ENCODE data around the gene DZIP1L. TPM values are rescaled to one million over a fixed set of nuclear protein-coding genes. Genes with fewer than 3 reads are reported as not detected.

Gene DZIP1L
- total and polyA plus RNA-seq, 7 donors, result 1.2 to 33.0 (median 16.8) TPM; not detected in 1

- no peaks in the 10 kb centered on the region for H3K36me3 ChIP-seq
- H3K27ac ChIP-seq, result no peak overlapping the region
- intact Hi-C loops (cut with DNase I), result no loop called here
- H3K4me3 ChIP-seq, result no peak overlapping the region
- DNase-seq, result no peak
- H3K9me3 ChIP-seq, result no peaks in the 10 kb centered on the region
- H3K4me1 ChIP-seq, result no peaks in the 10 kb centered on the region
- 83 to 94% methylated on average over 3 of the region's 3 CpGs for WGBS, 2 donors
- H3K27me3 ChIP-seq, result no peaks in the 10 kb centered on the region
- TF ChIP-seq POLR2A (IDR thresholded peaks at IDR 0.05) (no peak), POLR2AphosphoS5 (IDR thresholded peaks at IDR 0.05) (no peak), EP300 (IDR thresholded peaks at IDR 0.05) (no peak), CTCF (IDR thresholded peaks at IDR 0.05) (no peak)
Measured at GRCh38 chr3:138046085-138046484, 69.3 kb downstream of the DZIP1L start.

- H3K27ac ChIP-seq, result no peak overlapping the region
- 83 to 86% methylated on average over 3 of the region's 3 CpGs for WGBS, 2 donors
- no peaks in the 10 kb centered on the region for H3K4me1 ChIP-seq
- H3K27me3 ChIP-seq, result no peaks in the 10 kb centered on the region
- H3K36me3 ChIP-seq, result no peaks in the 10 kb centered on the region
- no peaks in the 10 kb centered on the region for H3K9me3 ChIP-seq
- DNase-seq, result no peak
- intact Hi-C loops (cut with DNase I), result no loop called here
- no peak overlapping the region for H3K4me3 ChIP-seq
- TF ChIP-seq POLR2A (IDR thresholded peaks at IDR 0.05) (no peak), POLR2AphosphoS5 (IDR thresholded peaks at IDR 0.05) (no peak), EP300 (IDR thresholded peaks at IDR 0.05) (no peak), CTCF (IDR thresholded peaks at IDR 0.05) (no peak)
Measured at GRCh38 chr3:138043266-138044029, 72.0 kb downstream of the DZIP1L start.

GRCh38 chr3:138042043-138042442, 73.4 kb downstream of the DZIP1L start:
- no peak overlapping the region for H3K27ac ChIP-seq
- DNase-seq, result no peak
- intact Hi-C loops (cut with DNase I), result no loop called here
- H3K4me1 ChIP-seq, result no peaks in the 10 kb centered on the region
- TF ChIP-seq POLR2AphosphoS5 (IDR thresholded peaks at IDR 0.05) (no peak), CTCF (IDR thresholded peaks at IDR 0.05) (no peak), POLR2A (IDR thresholded peaks at IDR 0.05) (no peak), EP300 (IDR thresholded peaks at IDR 0.05) (no peak)
- H3K27me3 ChIP-seq, result no peaks in the 10 kb centered on the region
- no peaks in the 10 kb centered on the region for H3K9me3 ChIP-seq
- no peaks in the 10 kb centered on the region for H3K36me3 ChIP-seq
- WGBS, 2 donors, result 74 to 88% methylated on average over 2 of the region's 2 CpGs
- no peak overlapping the region for H3K4me3 ChIP-seq

- DNase-seq, result no peak
- intact Hi-C loops (cut with DNase I), result no loop called here
- Histone ChIP-seq H3K4me1 (no peaks in the 10 kb centered on the region), H3K4me3 (no peak overlapping the region), H3K9me3 (no peaks in the 10 kb centered on the region), H3K27me3 (no peaks in the 10 kb centered on the region), H3K36me3 (no peaks in the 10 kb centered on the region), H3K27ac (no peak overlapping the region)
- TF ChIP-seq POLR2A (IDR thresholded peaks at IDR 0.05) (no peak), EP300 (IDR thresholded peaks at IDR 0.05) (no peak), CTCF (IDR thresholded peaks at IDR 0.05) (no peak), POLR2AphosphoS5 (IDR thresholded peaks at IDR 0.05) (no peak)
- 63 to 80% methylated on average over 4 of the region's 4 CpGs for WGBS, 2 donors
Measured at GRCh38 chr3:138038725-138039462, 76.5 kb downstream of the DZIP1L start.
